Ishikawa (cell line): ENCODE results near the gene SMAD5.

Source experiments
- CEBPB ChIP-seq: IDR thresholded peaks from 2 replicates; pipeline ENCODE4 v1.6.1; 2012
- CREB1 ChIP-seq: IDR thresholded peaks from 2 replicates; pipeline ENCODE4 v1.6.1; 2012; ENCODE audit warnings: low read depth
- EGR1 ChIP-seq: IDR thresholded peaks from 2 replicates; pipeline ENCODE4 v1.6.1; 2012
- EP300 ChIP-seq: IDR thresholded peaks from 2 replicates; pipeline ENCODE4 v1.6.1; 2012; ENCODE audit warnings: borderline replicate concordance
- FOXM1 ChIP-seq: IDR thresholded peaks from 2 replicates; pipeline ENCODE4 v1.6.1; 2012; ENCODE audit warnings: low read depth, borderline replicate concordance
- NFIC ChIP-seq: IDR thresholded peaks from 2 replicates; pipeline ENCODE4 v1.6.1; 2012
- RAD21 ChIP-seq: IDR thresholded peaks from 2 replicates; pipeline ENCODE4 v1.6.1; 2012; ENCODE audit warnings: low read depth
- TAF1 ChIP-seq: IDR thresholded peaks from 2 replicates; pipeline ENCODE4 v1.6.1; 2012; ENCODE audit warnings: low read depth, mild to moderate bottlenecking
- YY1 ChIP-seq: IDR thresholded peaks from 2 replicates; pipeline ENCODE4 v1.6.1; 2012; ENCODE audit warnings: low read depth
- ZBTB7A ChIP-seq: IDR thresholded peaks from 2 replicates; pipeline ENCODE4 v1.6.1; 2012; ENCODE audit warnings: low read depth
- TF ChIP-seq, protein P1 (sequence below): IDR thresholded peaks from 2 replicates; pipeline ENCODE4 v1.6.1; 2012
- TF ChIP-seq, protein P2 (sequence below): IDR thresholded peaks from 2 replicates; pipeline ENCODE4 v1.6.1; 2012
- TF ChIP-seq, protein P3 (sequence below): IDR thresholded peaks from 2 replicates; pipeline ENCODE4 v1.6.1; 2012; ENCODE audit warnings: low read depth, mild to moderate bottlenecking

DNA sequence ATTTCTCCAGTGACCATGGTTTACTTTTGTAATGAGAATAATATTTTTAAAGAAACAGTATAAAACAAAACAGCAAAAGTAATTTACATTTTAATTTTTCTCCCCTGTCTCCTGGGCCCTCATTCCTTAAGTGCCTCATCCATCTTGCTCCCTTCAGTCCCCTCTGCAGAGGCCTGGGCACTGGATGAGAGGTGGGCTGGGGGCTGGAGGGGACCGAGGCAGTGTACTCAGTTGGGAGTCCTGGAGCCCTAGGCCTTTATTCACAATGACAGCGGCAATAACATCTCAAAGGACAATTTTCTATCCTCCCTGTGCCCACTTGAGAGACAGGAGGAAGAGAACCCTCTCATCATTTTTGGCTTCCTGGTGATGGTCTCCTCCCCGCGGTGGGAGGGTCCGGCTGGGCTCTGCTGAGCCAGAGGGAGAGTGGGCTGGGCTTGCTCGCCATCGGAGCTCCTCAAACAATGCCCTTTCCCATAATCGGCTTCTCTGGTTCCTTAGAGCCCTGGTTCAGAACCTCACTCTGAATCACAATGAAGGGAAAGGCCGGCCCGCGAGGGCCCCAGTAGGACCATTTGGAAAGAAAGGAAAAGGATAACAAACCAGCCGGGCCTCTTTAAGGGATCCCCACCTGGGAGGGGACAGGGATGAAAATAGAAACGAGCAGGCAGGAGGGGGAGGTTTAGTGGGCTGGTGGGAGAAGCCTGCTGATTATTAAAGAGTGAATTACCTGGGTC is 70.0 kb downstream of the SMAD5 start:
- TF ChIP-seq, protein P1, sequence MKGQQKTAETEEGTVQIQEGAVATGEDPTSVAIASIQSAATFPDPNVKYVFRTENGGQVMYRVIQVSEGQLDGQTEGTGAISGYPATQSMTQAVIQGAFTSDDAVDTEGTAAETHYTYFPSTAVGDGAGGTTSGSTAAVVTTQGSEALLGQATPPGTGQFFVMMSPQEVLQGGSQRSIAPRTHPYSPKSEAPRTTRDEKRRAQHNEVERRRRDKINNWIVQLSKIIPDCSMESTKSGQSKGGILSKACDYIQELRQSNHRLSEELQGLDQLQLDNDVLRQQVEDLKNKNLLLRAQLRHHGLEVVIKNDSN: no peak
- TF ChIP-seq, protein P2, sequence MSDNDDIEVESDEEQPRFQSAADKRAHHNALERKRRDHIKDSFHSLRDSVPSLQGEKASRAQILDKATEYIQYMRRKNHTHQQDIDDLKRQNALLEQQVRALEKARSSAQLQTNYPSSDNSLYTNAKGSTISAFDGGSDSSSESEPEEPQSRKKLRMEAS: no peak
- TF ChIP-seq CREB1 (no peak), NFIC (no peak), FOXM1 (no peak), ZBTB7A (no peak), YY1 (no peak), EGR1 (no peak), RAD21 (no peak), CEBPB (no peak), EP300 (no peak), TAF1 (no peak)
- TF ChIP-seq, protein P3, sequence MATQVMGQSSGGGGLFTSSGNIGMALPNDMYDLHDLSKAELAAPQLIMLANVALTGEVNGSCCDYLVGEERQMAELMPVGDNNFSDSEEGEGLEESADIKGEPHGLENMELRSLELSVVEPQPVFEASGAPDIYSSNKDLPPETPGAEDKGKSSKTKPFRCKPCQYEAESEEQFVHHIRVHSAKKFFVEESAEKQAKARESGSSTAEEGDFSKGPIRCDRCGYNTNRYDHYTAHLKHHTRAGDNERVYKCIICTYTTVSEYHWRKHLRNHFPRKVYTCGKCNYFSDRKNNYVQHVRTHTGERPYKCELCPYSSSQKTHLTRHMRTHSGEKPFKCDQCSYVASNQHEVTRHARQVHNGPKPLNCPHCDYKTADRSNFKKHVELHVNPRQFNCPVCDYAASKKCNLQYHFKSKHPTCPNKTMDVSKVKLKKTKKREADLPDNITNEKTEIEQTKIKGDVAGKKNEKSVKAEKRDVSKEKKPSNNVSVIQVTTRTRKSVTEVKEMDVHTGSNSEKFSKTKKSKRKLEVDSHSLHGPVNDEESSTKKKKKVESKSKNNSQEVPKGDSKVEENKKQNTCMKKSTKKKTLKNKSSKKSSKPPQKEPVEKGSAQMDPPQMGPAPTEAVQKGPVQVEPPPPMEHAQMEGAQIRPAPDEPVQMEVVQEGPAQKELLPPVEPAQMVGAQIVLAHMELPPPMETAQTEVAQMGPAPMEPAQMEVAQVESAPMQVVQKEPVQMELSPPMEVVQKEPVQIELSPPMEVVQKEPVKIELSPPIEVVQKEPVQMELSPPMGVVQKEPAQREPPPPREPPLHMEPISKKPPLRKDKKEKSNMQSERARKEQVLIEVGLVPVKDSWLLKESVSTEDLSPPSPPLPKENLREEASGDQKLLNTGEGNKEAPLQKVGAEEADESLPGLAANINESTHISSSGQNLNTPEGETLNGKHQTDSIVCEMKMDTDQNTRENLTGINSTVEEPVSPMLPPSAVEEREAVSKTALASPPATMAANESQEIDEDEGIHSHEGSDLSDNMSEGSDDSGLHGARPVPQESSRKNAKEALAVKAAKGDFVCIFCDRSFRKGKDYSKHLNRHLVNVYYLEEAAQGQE: no peak
